Thymus (tissue), 11 donors: Measurements from ENCODE around the gene CRACDL. TPM values are rescaled to one million over a fixed set of nuclear protein-coding genes. Genes with fewer than 3 reads are reported as not detected.

Experiments
- DNase-seq, 9 donors: peaks; one replicate each; pipeline ENCODE4 v3.0.0-alpha.2; 2013; ENCODE audit warnings: low spot score in 9 of 9, low read depth in 6 of 9, missing footprints in 1 of 9
- H3K27ac ChIP-seq, 2 donors: one replicate each; pipeline ENCODE4 v1.5.1; 2013; ENCODE audit warnings: control low read depth in 1 of 2, low read depth in 1 of 2, low read length in 1 of 2, mild to moderate bottlenecking in 1 of 2, moderate library complexity in 1 of 2
- H3K27me3 ChIP-seq, 2 donors: one replicate each; pipeline ENCODE4 v1.5.1; 2013; ENCODE audit warnings: low read length in 1 of 2; ENCODE audit not compliant: control insufficient read depth in 2 of 2, insufficient read depth in 1 of 2
- H3K36me3 ChIP-seq, 2 donors: one replicate each; pipeline ENCODE4 v1.5.1; 2013; ENCODE audit warnings: low read length in 1 of 2, mild to moderate bottlenecking in 1 of 2, moderate library complexity in 1 of 2; ENCODE audit not compliant: control insufficient read depth in 2 of 2, insufficient read depth in 2 of 2
- H3K4me1 ChIP-seq, 2 donors: one replicate each; pipeline ENCODE4 v1.5.1; 2013; ENCODE audit warnings: low read length in 2 of 2; ENCODE audit not compliant: control insufficient read depth in 2 of 2, insufficient read depth in 2 of 2
- H3K4me3 ChIP-seq, 2 donors: one replicate each; pipeline ENCODE4 v1.5.1; 2013; ENCODE audit warnings: low read length in 2 of 2, control low read depth in 1 of 2, mild to moderate bottlenecking in 1 of 2
- H3K9me3 ChIP-seq, 2 donors: one replicate each; pipeline ENCODE4 v1.5.1; 2013; ENCODE audit warnings: low read length in 1 of 2, mild to moderate bottlenecking in 1 of 2; ENCODE audit not compliant: control insufficient read depth in 2 of 2, insufficient read depth in 1 of 2
- WGBS: extraction: QIAGEN DNeasy Blood & Tissue Kit; methylation state at CpG from one replicate; pipeline ENCODE4 v1.1.7; 2013; 5-methylcytosine and 5-hydroxymethylcytosine counted together
- polyA plus RNA-seq: library from polyadenylated mRNA; stranded (reverse); fragments of 200-250 nt; gene quantifications from one replicate; pipeline ENCODE4 v1.2.3, GENCODE V29; 2013
- total RNA-seq: library from RNA; stranded (reverse); fragments of 120-200 nt; gene quantifications from one replicate; pipeline ENCODE4 v1.2.4, GENCODE V29; 2013
- donor health status: healthy.

Gene CRACDL
- total and polyA plus RNA-seq, 2 donors, result 1.9 to 3.6 TPM

DNA sequence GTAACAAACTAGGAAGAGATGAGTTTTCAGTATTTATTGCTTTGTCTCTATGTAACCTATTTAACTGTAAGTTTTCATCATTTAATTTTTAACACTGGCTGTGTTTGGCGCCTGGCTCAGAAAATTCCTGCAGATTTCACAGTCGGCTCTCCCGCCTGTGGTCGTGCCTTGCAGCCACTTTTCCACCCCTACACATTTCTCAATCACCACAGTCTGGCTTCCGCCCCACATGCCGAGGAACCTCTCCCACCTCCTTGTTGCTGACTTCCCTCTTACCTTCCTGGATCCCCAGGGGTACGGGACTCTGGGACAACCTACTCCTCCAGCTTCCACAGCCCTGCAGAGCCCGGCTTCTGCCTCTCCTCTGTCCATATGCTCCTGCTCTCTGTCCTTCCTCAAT is 163.5 kb downstream of the CRACDL start:
- H3K27me3 ChIP-seq, result no peaks in the 10 kb centered on the region
- peaks cover 0 to 5% of the 10 kb centered on the region in 2 donors for H3K9me3 ChIP-seq
- DNase-seq, result no peak
- peak overlapping the region in 1 of 2 donors; percentile 45 for H3K4me3 ChIP-seq
- peaks cover 0 to 3% of the 10 kb centered on the region in 2 donors for H3K36me3 ChIP-seq
- peak overlapping the region; percentile 91 to 99 for H3K27ac ChIP-seq
- peaks cover 23 to 87% of the 10 kb centered on the region in 2 donors for H3K4me1 ChIP-seq
- 94% methylated on average over 8 of the region's 8 CpGs for WGBS

DNA sequence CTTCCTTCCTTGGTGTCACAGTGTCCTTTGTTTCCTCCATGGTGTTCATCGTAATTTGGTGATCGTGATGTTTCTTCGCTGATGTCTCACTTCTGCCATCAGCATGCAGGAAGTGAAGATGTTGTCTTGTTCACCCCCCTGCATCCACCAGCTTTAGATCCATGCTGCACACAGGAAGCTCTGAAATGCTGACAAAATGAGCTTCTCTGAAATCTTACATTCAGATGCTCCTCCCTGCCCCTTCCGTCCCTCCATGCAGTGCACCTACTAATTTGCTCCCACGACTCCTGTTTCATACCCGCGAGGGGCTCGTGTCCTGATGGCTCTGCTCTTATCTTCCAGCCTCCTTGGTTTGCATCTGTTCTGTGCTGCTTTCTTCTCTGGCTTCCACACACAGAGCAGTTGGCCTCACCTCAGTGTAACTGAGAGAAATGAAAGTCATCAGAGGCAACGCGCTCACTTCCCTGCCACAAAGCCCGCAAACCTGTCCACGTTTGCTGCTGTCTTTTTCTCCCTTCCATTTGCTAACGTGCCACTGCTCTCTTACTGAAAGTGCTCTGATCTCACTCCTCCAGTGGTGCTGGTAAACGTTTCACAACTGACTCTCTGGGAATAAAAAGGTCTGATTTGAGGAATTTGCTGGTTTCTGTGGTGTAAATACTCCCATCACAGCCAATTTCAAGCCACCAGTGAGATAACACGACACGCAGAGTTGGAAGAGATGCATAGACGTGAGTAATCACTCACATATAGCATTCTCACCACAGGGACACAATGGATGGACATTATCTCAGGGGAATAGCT is 164.1 kb downstream of the CRACDL start:
- H3K27ac ChIP-seq, result peak overlapping the region; percentile 91 to 99
- H3K4me3 ChIP-seq, result peak overlapping the region; percentile 38 to 45
- H3K4me1 ChIP-seq, result peaks cover 23 to 93% of the 10 kb centered on the region in 2 donors
- H3K9me3 ChIP-seq, result peaks cover 0 to 5% of the 10 kb centered on the region in 2 donors
- peaks cover 0 to 6% of the 10 kb centered on the region in 2 donors for H3K36me3 ChIP-seq
- 8% methylated on average over 17 of the region's 17 CpGs for WGBS
- DNase-seq, result peak; percentile 66 to 94 (median 83)
- no peaks in the 10 kb centered on the region for H3K27me3 ChIP-seq

DNA sequence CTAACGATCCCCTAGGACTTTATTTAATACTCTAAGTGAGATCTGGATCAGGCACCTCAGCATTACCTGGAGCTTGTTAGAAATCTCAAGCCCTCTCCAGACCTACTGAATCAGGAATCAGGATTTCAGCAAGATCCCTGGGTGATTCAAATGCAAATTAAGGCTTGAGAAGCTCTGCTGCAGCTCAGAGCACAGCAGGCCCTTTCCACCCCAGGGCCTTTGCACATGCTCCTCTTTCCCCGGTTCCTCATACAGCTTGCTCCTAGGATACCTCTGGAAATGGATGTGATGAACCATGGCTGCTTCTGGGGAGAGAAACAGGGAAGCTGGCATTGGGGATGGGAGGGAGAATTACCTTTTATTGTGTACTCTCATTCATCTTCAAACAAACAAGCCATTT is 164.8 kb downstream of the CRACDL start:
- no peak for DNase-seq
- Histone ChIP-seq H3K36me3 (peaks cover 0 to 6% of the 10 kb centered on the region in 2 donors), H3K27ac (peak overlapping the region; percentile 91 to 99), H3K4me1 (peaks cover 23 to 98% of the 10 kb centered on the region in 2 donors), H3K27me3 (no peaks in the 10 kb centered on the region), H3K4me3 (peak overlapping the region; percentile 38 to 45), H3K9me3 (peaks cover 0 to 5% of the 10 kb centered on the region in 2 donors)
- 87% methylated on average over 2 of the region's 2 CpGs for WGBS

DNA sequence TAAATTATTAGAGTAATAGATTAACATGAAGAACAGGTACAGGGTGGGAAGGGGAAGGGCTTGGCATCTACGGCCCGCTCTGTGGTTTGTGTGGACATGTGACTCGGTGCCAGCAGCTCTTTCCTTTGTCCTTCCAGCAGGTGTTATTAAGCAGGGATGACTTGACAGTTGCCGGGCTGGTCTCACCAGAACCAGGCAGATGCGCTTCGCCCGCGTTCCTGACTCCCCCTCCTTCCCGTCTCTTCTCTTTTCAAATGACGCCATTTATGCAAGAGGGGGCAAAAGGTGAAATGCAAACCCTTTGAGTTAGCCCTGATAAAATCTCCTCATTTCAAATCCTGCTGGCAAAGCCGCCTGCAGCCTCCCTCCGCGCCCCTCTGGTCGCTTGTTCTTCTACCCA is 166.2 kb downstream of the CRACDL start:
- Histone ChIP-seq H3K9me3 (peaks cover 0 to 5% of the 10 kb centered on the region in 2 donors), H3K4me1 (peaks cover 23 to 89% of the 10 kb centered on the region in 2 donors), H3K36me3 (peaks cover 0 to 9% of the 10 kb centered on the region in 2 donors), H3K27me3 (no peaks in the 10 kb centered on the region), H3K27ac (peak overlapping the region; percentile 82 to 99), H3K4me3 (peak overlapping the region; percentile 10 to 41)
- DNase-seq, result peak in 3 of 9 donors; percentile 36 to 77 (median 57)
- WGBS, result 19% methylated on average over 14 of the region's 14 CpGs

DNA sequence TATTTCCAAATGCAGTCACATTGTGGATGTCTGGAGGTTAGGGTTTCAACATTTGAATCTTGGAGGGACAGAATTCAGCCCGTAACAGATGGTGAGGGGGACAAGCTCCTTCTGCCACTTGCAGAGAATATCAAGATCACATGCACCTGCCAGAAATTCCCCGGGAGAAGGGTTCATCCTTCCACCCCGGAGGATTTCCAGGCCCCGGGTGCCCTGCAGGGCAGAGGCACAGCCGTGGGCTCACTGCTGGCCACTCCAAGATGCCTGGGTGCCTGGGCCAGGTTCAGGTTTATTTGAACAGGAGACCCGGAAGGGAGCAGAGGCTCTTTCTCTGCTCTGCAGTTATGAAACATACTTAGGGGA is 166.9 kb downstream of the CRACDL start:
- Histone ChIP-seq H3K27me3 (no peaks in the 10 kb centered on the region), H3K27ac (peak overlapping the region; percentile 38 to 99), H3K9me3 (peaks cover 0 to 5% of the 10 kb centered on the region in 2 donors), H3K36me3 (peaks cover 0 to 9% of the 10 kb centered on the region in 2 donors), H3K4me1 (peaks cover 23 to 82% of the 10 kb centered on the region in 2 donors), H3K4me3 (peak overlapping the region in 1 of 2 donors; percentile 1)
- DNase-seq, result peak in 1 of 9 donors; percentile 27
- WGBS, result 72% methylated on average over 6 of the region's 6 CpGs

DNA sequence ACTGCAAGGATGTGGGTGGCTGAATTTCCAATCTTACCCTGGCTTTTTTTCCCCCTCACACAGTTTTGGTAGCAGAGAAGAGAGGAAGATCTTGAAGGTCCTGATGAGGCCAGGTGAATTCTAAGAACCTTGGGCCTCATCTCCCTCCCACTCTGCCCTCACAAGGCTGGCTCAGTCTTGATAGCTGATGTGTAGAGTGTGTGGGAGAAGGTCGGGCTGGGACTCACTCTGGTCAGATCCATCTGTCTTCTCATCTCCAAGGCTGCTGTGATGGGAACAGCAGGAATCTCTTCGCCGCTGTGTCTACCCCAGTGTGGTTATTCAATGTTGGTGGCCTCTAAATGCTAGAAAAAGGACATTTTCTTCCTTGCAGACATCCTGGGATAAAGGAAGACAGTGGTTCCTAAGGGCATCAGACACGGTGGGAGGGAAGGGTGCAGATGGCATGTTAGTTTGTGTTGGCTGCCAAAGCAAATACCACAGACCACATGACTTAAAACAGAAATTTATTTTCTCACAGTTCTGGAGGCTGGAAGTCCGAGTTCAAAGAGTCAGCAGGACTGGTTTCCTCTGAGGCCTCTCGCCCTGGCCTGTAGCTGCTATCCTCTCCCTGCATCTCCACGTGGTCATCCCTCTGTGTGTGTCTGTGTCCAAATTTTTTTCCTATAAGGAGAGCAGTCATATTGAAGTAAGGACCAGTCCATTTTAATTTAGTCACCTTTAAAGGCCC is 167.5 kb downstream of the CRACDL start:
- H3K27ac ChIP-seq, result peak overlapping the region; percentile 10 to 99
- H3K4me3 ChIP-seq, result peak overlapping the region in 1 of 2 donors; percentile 1
- no peaks in the 10 kb centered on the region for H3K27me3 ChIP-seq
- H3K9me3 ChIP-seq, result peaks cover 0 to 5% of the 10 kb centered on the region in 2 donors
- peaks cover 23 to 77% of the 10 kb centered on the region in 2 donors for H3K4me1 ChIP-seq
- peak in 1 of 9 donors; percentile 62 for DNase-seq
- WGBS, result 13% methylated on average over 7 of the region's 7 CpGs
- H3K36me3 ChIP-seq, result peaks cover 0 to 14% of the 10 kb centered on the region in 2 donors

DNA sequence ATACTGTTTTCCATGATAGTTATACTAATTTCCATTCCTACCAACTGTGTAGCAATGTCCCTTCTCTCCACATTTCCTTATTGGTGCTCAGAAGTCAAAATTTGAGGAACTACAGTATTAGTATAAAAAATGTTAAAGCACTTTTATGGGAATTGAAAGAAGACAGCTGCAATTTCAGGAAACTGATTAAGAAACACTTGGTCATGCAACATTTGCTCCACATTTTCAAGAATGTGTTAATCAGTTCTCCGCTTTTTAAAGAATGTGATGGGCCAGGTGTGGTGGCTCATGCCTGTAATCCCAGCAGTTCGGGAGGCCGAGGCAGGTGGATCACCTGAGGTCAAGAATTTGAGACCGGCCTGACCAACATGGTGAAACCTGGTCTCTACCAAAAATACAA is 171.5 kb downstream of the CRACDL start:
- no peak overlapping the region for H3K27ac ChIP-seq
- H3K36me3 ChIP-seq, result peaks cover 0 to 14% of the 10 kb centered on the region in 2 donors
- H3K4me3 ChIP-seq, result no peak overlapping the region
- peaks cover 11 to 66% of the 10 kb centered on the region in 2 donors for H3K4me1 ChIP-seq
- no peak for DNase-seq
- no peaks in the 10 kb centered on the region for H3K27me3 ChIP-seq
- WGBS, result 96% methylated on average over 4 of the region's 4 CpGs
- H3K9me3 ChIP-seq, result no peaks in the 10 kb centered on the region

DNA sequence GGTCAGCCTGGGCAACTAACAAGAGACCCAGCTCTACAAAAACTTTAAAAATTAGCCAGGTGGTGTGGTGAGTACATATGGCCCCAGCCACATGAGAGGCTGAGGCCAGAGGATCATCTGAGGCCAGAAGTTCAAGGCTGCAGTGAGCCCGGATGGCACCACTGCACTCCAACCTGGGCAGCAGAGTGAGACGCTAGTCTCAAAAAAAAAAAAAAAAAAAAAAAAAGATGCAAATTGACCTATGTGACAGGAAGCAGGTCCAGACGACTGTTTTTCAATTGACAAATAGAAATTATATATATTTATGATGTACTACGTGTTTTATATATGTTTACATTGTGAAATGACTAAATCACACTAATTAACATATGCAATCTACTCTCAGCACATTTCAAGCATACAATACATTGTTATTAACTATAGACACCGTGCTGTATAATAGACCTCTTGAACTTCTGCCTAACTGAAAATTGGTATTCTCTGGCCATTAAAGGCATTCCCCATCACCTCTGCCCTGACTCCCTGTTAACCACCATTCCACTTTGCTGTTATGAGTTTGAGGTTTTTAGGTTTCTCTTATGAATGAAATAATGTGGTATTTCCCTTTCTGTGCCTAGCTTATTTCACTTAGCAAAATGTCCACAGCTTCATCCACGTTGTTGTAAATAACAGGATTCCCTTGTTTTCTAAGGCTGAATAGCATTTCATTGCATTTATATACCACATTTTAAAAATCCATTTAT is 172.6 kb downstream of the CRACDL start:
- Histone ChIP-seq H3K4me3 (no peak overlapping the region), H3K36me3 (peaks cover 0 to 14% of the 10 kb centered on the region in 2 donors), H3K4me1 (peaks cover 5 to 61% of the 10 kb centered on the region in 2 donors), H3K27me3 (no peaks in the 10 kb centered on the region), H3K27ac (no peak overlapping the region), H3K9me3 (no peaks in the 10 kb centered on the region)
- 84% methylated on average over 6 of the region's 6 CpGs for WGBS
- DNase-seq, result no peak
